Measurements from ENCODE around the gene ESYT2.

DNA sequence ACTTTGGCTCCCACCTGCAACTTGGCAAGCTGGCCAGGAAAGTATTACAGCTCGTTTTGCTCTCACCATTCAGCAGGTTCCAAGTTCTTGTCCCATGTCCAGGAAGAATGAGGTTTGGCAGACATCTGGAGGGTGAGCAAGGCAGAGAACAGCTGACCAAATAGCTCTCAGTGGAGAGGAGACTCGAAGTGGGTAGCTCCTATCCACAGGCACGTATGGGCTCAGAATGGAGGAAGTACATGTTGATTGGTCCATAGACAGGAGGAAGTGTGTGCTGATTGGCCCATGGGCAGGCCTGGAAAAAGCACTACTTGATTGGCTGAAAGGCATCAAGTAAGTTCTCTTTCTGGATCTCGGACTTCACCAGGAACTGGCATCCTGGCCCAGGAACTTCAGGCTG, 121.7 kb downstream of the ESYT2 start:
- TF ChIP-seq, protein P1, sequence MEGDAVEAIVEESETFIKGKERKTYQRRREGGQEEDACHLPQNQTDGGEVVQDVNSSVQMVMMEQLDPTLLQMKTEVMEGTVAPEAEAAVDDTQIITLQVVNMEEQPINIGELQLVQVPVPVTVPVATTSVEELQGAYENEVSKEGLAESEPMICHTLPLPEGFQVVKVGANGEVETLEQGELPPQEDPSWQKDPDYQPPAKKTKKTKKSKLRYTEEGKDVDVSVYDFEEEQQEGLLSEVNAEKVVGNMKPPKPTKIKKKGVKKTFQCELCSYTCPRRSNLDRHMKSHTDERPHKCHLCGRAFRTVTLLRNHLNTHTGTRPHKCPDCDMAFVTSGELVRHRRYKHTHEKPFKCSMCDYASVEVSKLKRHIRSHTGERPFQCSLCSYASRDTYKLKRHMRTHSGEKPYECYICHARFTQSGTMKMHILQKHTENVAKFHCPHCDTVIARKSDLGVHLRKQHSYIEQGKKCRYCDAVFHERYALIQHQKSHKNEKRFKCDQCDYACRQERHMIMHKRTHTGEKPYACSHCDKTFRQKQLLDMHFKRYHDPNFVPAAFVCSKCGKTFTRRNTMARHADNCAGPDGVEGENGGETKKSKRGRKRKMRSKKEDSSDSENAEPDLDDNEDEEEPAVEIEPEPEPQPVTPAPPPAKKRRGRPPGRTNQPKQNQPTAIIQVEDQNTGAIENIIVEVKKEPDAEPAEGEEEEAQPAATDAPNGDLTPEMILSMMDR (IDR thresholded peaks at IDR 0.05): no peak
- TF ChIP-seq POLR2A (IDR thresholded peaks at IDR 0.05): no peak

All from uterus (tissue), 2 donors.